ENCODE measurements around the gene PTH1R.

PTH1R gene

GRCh38 chr3:46901591-46902187 lies 24.2 kb downstream of the PTH1R start:
- H3K4me3 ChIP-seq (ENCODE audit: insufficient read length, low read depth) = no peak overlapping the region
- peaks cover 5% of the 10 kb centered on the region for H3K36me3 ChIP-seq (ENCODE audit: insufficient read depth, insufficient read length, low read length)
- DNase-seq (ENCODE audit: low read depth, low spot score) = no peak
- H3K4me1 ChIP-seq (ENCODE audit: insufficient read depth, insufficient read length) = peaks cover 7% of the 10 kb centered on the region
- TF ChIP-seq ZNF274 (IDR thresholded peaks at IDR 0.05; ENCODE audit: low read depth, low read length) = no peak
- TF ChIP-seq SUZ12 (IDR thresholded peaks at IDR 0.05; ENCODE audit: extremely low read depth, insufficient read depth, insufficient read length) = no peak
- TF ChIP-seq YY1 (IDR thresholded peaks at IDR 0.05; ENCODE audit: insufficient read depth, insufficient read length) = no peak
- no peak overlapping the region for H3K9ac ChIP-seq (ENCODE audit: insufficient read length, low read depth)
- no peaks in the 10 kb centered on the region for H3K27me3 ChIP-seq (ENCODE audit: insufficient read depth, insufficient read length)
- H3K9me3 ChIP-seq (ENCODE audit: insufficient read depth, low read length) = no peaks in the 10 kb centered on the region

DNA sequence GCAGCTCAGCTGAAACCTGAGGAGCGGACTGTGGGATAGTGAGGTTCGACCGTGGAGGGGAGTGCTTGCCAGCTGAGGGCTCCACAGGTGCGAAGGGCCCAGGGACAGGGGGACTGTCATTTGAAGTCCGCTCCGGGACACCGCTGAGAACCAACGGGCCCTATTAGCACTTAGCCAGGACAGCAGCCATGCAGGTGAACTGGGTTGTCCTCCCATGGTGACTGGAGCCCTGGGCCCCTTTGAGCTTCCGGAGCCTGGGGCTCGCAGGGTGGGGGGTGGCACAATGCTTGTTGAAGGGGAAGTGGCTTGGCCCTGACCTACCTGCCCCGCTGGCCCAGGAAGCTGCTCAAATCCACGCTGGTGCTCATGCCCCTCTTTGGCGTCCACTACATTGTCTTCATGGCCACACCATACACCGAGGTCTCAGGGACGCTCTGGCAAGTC lies 24.7 kb downstream of the PTH1R start:
- peak overlapping the region; percentile 9 for H3K4me3 ChIP-seq (ENCODE audit: insufficient read length, low read depth)
- no peaks in the 10 kb centered on the region for H3K9me3 ChIP-seq (ENCODE audit: insufficient read depth, low read length)
- H3K36me3 ChIP-seq (ENCODE audit: insufficient read depth, insufficient read length, low read length) = peaks cover 5% of the 10 kb centered on the region
- no peak for TF ChIP-seq YY1 (IDR thresholded peaks at IDR 0.05; ENCODE audit: insufficient read depth, insufficient read length)
- no peak for TF ChIP-seq SUZ12 (IDR thresholded peaks at IDR 0.05; ENCODE audit: extremely low read depth, insufficient read depth, insufficient read length)
- no peak for TF ChIP-seq ZNF274 (IDR thresholded peaks at IDR 0.05; ENCODE audit: low read depth, low read length)
- H3K27me3 ChIP-seq (ENCODE audit: insufficient read depth, insufficient read length) = no peaks in the 10 kb centered on the region
- H3K4me1 ChIP-seq (ENCODE audit: insufficient read depth, insufficient read length) = peaks cover 7% of the 10 kb centered on the region
- no peak for DNase-seq (ENCODE audit: low read depth, low spot score)
- no peak overlapping the region for H3K9ac ChIP-seq (ENCODE audit: insufficient read length, low read depth)

DNA sequence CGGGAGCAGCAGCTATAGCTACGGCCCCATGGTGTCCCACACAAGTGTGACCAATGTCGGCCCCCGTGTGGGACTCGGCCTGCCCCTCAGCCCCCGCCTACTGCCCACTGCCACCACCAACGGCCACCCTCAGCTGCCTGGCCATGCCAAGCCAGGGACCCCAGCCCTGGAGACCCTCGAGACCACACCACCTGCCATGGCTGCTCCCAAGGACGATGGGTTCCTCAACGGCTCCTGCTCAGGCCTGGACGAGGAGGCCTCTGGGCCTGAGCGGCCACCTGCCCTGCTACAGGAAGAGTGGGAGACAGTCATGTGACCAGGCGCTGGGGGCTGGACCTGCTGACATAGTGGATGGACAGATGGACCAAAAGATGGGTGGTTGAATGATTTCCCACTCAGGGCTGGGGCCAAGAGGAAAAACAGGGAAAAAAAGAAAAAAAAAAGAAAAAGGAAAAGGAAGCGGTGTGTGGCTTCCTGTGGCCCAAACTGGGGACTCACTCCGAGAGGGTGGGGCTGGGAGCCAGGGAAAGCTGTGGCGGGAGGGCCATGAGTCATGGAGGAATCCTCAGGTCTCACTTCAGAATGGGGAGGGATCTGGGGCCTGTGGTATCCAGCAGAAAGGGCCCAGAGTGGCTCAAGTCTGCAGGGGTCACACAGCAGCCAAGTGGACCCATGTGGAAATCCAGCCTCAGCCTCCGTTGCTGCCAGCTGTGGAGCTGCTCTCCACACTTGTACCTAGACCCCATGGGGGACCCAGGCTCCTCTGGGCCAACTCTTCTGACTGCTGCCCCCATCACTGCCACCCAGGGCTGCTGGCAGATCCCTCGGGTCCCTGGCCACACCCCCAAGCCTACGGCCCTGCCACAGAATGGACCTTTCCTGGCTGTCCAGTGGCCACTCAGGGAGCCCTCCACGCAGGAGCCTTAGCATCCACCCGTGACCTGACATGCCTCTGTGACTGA lies 26.1 kb downstream of the PTH1R start:
- Histone ChIP-seq H3K4me3 (ENCODE audit: insufficient read length, low read depth) (no peak overlapping the region), H3K36me3 (ENCODE audit: insufficient read depth, insufficient read length, low read length) (peaks cover 5% of the 10 kb centered on the region), H3K4me1 (ENCODE audit: insufficient read depth, insufficient read length) (peaks cover 10% of the 10 kb centered on the region), H3K9me3 (ENCODE audit: insufficient read depth, low read length) (no peaks in the 10 kb centered on the region), H3K27me3 (ENCODE audit: insufficient read depth, insufficient read length) (no peaks in the 10 kb centered on the region), H3K9ac (ENCODE audit: insufficient read length, low read depth) (peak overlapping the region; percentile 5)
- TF ChIP-seq SUZ12 (IDR thresholded peaks at IDR 0.05; ENCODE audit: extremely low read depth, insufficient read depth, insufficient read length) (no peak), YY1 (IDR thresholded peaks at IDR 0.05; ENCODE audit: insufficient read depth, insufficient read length) (no peak), ZNF274 (IDR thresholded peaks at IDR 0.05; ENCODE audit: low read depth, low read length) (no peak)
- DNase-seq (ENCODE audit: low read depth, low spot score) = no peak

DNA sequence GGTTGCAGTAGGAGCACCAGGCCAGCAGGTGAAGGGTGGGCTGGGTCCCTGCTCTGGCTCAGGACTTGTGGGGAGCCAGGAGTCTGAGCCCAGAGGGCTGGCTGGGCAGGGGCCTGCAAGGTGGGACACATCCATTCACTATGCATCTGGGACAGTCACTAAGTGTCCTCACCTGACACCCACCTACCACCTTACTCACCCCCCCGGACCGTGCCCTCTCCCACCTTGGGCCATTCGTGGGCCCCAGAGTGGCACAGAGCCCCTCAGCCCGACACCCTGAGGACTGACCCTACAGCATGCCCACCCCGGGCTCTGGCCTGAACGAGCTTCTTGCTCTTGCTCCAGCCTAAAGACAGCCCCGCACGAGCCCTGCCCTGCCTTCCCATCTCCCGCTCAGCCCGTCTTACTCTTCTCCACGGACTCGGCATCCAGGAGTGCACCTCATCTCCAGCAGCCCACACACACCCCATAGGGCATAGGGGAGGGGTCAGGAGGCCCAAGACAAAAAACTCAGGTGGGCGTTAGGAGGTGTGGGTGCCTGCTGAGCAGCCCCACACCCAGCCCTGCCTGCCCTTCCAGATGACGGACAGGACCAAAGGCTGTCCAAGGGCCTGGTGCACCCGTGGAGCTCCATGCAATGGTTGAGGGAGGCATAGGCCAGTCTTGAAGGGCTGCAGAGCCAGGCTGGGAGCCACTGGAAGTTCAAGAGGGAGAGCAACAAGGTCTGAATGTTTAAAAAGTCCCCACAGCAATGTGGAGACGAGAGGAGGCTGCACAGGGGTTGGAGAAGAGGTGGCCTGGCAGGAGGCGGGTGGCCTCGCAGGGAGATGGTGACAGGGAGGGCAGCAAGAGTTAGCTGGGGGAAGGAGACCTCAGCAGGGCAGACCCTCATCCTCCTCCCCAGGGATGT lies 27.0 kb downstream of the PTH1R start:
- H3K27me3 ChIP-seq (ENCODE audit: insufficient read depth, insufficient read length) = no peaks in the 10 kb centered on the region
- no peaks in the 10 kb centered on the region for H3K9me3 ChIP-seq (ENCODE audit: insufficient read depth, low read length)
- no peak overlapping the region for H3K4me3 ChIP-seq (ENCODE audit: insufficient read length, low read depth)
- peaks cover 15% of the 10 kb centered on the region for H3K4me1 ChIP-seq (ENCODE audit: insufficient read depth, insufficient read length)
- H3K36me3 ChIP-seq (ENCODE audit: insufficient read depth, insufficient read length, low read length) = peaks cover 5% of the 10 kb centered on the region
- H3K9ac ChIP-seq (ENCODE audit: insufficient read length, low read depth) = no peak overlapping the region
- no peak for TF ChIP-seq ZNF274 (IDR thresholded peaks at IDR 0.05; ENCODE audit: low read depth, low read length)
- TF ChIP-seq SUZ12 (IDR thresholded peaks at IDR 0.05; ENCODE audit: extremely low read depth, insufficient read depth, insufficient read length) = no peak
- no peak for TF ChIP-seq YY1 (IDR thresholded peaks at IDR 0.05; ENCODE audit: insufficient read depth, insufficient read length)
- DNase-seq (ENCODE audit: low read depth, low spot score) = no peak

- Histone ChIP-seq H3K9ac (ENCODE audit: insufficient read length, low read depth) (no peak overlapping the region), H3K9me3 (ENCODE audit: insufficient read depth, low read length) (no peaks in the 10 kb centered on the region), H3K4me1 (ENCODE audit: insufficient read depth, insufficient read length) (peaks cover 22% of the 10 kb centered on the region), H3K4me3 (ENCODE audit: insufficient read length, low read depth) (no peak overlapping the region), H3K27me3 (ENCODE audit: insufficient read depth, insufficient read length) (no peaks in the 10 kb centered on the region), H3K36me3 (ENCODE audit: insufficient read depth, insufficient read length, low read length) (peaks cover 5% of the 10 kb centered on the region)
- no peak for DNase-seq (ENCODE audit: low read depth, low spot score)
- TF ChIP-seq SUZ12 (IDR thresholded peaks at IDR 0.05; ENCODE audit: extremely low read depth, insufficient read depth, insufficient read length) = no peak
- no peak for TF ChIP-seq YY1 (IDR thresholded peaks at IDR 0.05; ENCODE audit: insufficient read depth, insufficient read length)
- no peak for TF ChIP-seq ZNF274 (IDR thresholded peaks at IDR 0.05; ENCODE audit: low read depth, low read length)
Observed at GRCh38 chr3:46905213-46905560, 27.7 kb downstream of the PTH1R start.

DNA sequence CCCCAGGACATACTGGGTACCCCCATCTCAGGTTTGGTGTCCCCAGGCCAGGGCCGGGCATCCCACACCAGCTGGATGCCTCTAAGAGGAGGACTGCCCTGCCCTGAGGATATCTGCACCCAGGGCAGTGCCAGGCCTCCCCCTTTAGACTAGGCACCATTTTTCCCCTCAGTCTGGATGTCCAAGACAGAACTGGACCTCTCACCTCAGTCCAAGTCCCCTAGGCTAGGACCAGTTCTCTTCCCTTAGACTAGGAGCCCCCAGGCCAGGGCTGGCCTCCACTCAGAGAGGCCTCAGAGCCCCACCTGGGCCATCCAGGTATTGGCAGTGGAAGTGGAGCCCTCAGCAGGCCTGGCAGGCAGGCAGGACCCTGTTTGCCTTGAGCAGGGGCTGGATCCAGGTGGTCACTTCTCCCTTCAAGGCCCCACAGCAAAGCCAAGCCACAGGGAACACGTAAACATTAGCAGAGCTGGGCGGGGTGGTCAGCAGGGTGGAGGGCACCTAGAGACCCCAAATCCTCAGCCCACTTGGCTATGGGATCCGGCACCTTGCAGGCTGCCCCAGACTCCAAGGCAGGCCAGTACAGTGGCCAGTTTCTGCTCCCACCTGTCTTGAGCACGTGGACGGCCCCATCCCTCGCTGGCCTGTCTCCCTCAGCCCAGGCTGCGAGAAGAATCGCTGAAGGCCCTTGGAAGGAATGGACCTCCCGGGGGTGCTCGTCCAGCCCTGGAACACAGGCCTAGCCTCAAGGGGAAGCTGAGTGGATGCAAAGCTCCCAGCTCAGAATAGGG lies 28.3 kb downstream of the PTH1R start:
- Histone ChIP-seq H3K9ac (ENCODE audit: insufficient read length, low read depth) (no peak overlapping the region), H3K4me1 (ENCODE audit: insufficient read depth, insufficient read length) (peaks cover 22% of the 10 kb centered on the region), H3K9me3 (ENCODE audit: insufficient read depth, low read length) (no peaks in the 10 kb centered on the region), H3K27me3 (ENCODE audit: insufficient read depth, insufficient read length) (no peaks in the 10 kb centered on the region), H3K4me3 (ENCODE audit: insufficient read length, low read depth) (no peak overlapping the region), H3K36me3 (ENCODE audit: insufficient read depth, insufficient read length, low read length) (peaks cover 5% of the 10 kb centered on the region)
- DNase-seq (ENCODE audit: low read depth, low spot score) = no peak
- TF ChIP-seq ZNF274 (IDR thresholded peaks at IDR 0.05; ENCODE audit: low read depth, low read length) (no peak), SUZ12 (IDR thresholded peaks at IDR 0.05; ENCODE audit: extremely low read depth, insufficient read depth, insufficient read length) (no peak), YY1 (IDR thresholded peaks at IDR 0.05; ENCODE audit: insufficient read depth, insufficient read length) (no peak)
